ENCODE measurements around the gene CHPT1.

CHPT1 gene

GRCh38 chr12:101714877-101715444, 17.5 kb downstream of the CHPT1 start:
- H3K27ac ChIP-seq: no peak overlapping the region
- CTCF ChIA-PET: no interaction called here
- TF ChIP-seq, protein P1, sequence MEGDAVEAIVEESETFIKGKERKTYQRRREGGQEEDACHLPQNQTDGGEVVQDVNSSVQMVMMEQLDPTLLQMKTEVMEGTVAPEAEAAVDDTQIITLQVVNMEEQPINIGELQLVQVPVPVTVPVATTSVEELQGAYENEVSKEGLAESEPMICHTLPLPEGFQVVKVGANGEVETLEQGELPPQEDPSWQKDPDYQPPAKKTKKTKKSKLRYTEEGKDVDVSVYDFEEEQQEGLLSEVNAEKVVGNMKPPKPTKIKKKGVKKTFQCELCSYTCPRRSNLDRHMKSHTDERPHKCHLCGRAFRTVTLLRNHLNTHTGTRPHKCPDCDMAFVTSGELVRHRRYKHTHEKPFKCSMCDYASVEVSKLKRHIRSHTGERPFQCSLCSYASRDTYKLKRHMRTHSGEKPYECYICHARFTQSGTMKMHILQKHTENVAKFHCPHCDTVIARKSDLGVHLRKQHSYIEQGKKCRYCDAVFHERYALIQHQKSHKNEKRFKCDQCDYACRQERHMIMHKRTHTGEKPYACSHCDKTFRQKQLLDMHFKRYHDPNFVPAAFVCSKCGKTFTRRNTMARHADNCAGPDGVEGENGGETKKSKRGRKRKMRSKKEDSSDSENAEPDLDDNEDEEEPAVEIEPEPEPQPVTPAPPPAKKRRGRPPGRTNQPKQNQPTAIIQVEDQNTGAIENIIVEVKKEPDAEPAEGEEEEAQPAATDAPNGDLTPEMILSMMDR (conservative IDR thresholded peaks at IDR 0.05; ENCODE audit: low read depth): no peak
- POLR2A ChIA-PET (ENCODE audit: low non-redundant PET): no interaction called here
- no peak for DNase-seq (ENCODE audit: low spot score)

GRCh38 chr12:101719566-101719965, 22.1 kb downstream of the CHPT1 start:
- ChIA-PET POLR2A (ENCODE audit: low non-redundant PET) (no interaction called here), CTCF (interaction anchor here (0.7 kb wide), 1 partner anchor 430 kb away, joined by 3 read pairs; no protein-coding TSS in a partner anchor)
- TF ChIP-seq, protein P1 (conservative IDR thresholded peaks at IDR 0.05; ENCODE audit: low read depth): no peak
- no peak for DNase-seq (ENCODE audit: low spot score)
- H3K27ac ChIP-seq: no peak overlapping the region

GRCh38 chr12:101720118-101720517, 22.7 kb downstream of the CHPT1 start:
- ChIA-PET POLR2A (ENCODE audit: low non-redundant PET) (no interaction called here), CTCF (interaction anchor here (0.7 kb wide), 1 partner anchor 429 kb away, joined by 3 read pairs; no protein-coding TSS in a partner anchor)
- DNase-seq (ENCODE audit: low spot score): no peak
- TF ChIP-seq, protein P1 (conservative IDR thresholded peaks at IDR 0.05; ENCODE audit: low read depth): no peak
- H3K27ac ChIP-seq: no peak overlapping the region

- TF ChIP-seq, protein P1 (conservative IDR thresholded peaks at IDR 0.05; ENCODE audit: low read depth): no peak
- no peak for DNase-seq (ENCODE audit: low spot score)
- ChIA-PET POLR2A (ENCODE audit: low non-redundant PET) (no interaction called here), CTCF (no interaction called here)
- no peak overlapping the region for H3K27ac ChIP-seq
Observed at GRCh38 chr12:101722392-101722791, 25.0 kb downstream of the CHPT1 start.

GRCh38 chr12:101727098-101727497, 29.7 kb downstream of the CHPT1 start:
- ChIA-PET CTCF (no interaction called here), POLR2A (ENCODE audit: low non-redundant PET) (no interaction called here)
- no peak overlapping the region for H3K27ac ChIP-seq
- TF ChIP-seq, protein P1 (conservative IDR thresholded peaks at IDR 0.05; ENCODE audit: low read depth): no peak
- no peak for DNase-seq (ENCODE audit: low spot score)

DNA sequence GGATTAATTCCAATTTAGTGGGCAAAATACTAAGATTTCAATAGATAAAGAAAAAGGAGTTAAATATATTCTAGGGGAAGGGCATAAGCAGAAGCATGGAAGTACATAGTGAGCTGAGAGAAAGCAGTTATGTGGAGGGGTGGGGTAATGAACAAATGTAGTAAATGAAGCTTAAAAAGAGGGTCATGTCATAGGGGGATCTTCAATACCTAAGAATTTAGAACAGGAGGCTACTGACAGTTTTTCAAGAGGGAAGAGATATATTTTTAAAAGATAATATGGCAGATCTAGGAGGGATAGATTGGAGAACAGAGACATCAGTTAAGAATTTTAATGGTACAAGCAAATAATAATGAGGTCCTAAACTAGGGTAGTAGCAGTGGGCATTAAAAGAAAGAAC, 32.4 kb downstream of the CHPT1 start:
- POLR2A ChIA-PET (ENCODE audit: low non-redundant PET): no interaction called here
- H3K27ac ChIP-seq: no peak overlapping the region
- TF ChIP-seq, protein P1 (conservative IDR thresholded peaks at IDR 0.05; ENCODE audit: low read depth): no peak
- no peak for DNase-seq (ENCODE audit: low spot score)
- CTCF ChIA-PET: no interaction called here
